Stimulated activated CD4-positive, alpha-beta T cell treated with anti-CD3 and anti-CD28 coated beads, Interleukin-1b, Interleukin-23, amount 100 ng/mL, for 4 hours (primary cell): ENCODE results near the gene ADCY4.
"Not testable (repeated sequence)": the region's sequence is repeated elsewhere in the genome, so short reads cannot be mapped to it uniquely, and the experiment has no call there.

Source experiments
- DNase-seq, 2 donors: peaks; one replicate each; pipeline ENCODE4 v3.0.0-alpha.2; 2020; ENCODE audit warnings: low read depth in 2 of 2

The ADCY4 gene

GRCh38 chr14:24334431-24335291 is at the start of gene ADCY4:
TSS of gene ADCY4 (minus strand) at chr14:24335071. CDS start at chr14:24334652, 419 bp downstream.
- peak in 1 of 2 donors; percentile 30 for DNase-seq

- DNase-seq, result no peak
Observed at GRCh38 chr14:24384169-24384568, 49.3 kb upstream of the ADCY4 start.

- no peak for DNase-seq
Observed at GRCh38 chr14:24382064-24382371, 47.1 kb upstream of the ADCY4 start.

- no peak for DNase-seq
Observed at GRCh38 chr14:24381363-24382063, 46.6 kb upstream of the ADCY4 start.

- DNase-seq, result no peak
Observed at GRCh38 chr14:24379907-24380730, 45.2 kb upstream of the ADCY4 start.

DNA sequence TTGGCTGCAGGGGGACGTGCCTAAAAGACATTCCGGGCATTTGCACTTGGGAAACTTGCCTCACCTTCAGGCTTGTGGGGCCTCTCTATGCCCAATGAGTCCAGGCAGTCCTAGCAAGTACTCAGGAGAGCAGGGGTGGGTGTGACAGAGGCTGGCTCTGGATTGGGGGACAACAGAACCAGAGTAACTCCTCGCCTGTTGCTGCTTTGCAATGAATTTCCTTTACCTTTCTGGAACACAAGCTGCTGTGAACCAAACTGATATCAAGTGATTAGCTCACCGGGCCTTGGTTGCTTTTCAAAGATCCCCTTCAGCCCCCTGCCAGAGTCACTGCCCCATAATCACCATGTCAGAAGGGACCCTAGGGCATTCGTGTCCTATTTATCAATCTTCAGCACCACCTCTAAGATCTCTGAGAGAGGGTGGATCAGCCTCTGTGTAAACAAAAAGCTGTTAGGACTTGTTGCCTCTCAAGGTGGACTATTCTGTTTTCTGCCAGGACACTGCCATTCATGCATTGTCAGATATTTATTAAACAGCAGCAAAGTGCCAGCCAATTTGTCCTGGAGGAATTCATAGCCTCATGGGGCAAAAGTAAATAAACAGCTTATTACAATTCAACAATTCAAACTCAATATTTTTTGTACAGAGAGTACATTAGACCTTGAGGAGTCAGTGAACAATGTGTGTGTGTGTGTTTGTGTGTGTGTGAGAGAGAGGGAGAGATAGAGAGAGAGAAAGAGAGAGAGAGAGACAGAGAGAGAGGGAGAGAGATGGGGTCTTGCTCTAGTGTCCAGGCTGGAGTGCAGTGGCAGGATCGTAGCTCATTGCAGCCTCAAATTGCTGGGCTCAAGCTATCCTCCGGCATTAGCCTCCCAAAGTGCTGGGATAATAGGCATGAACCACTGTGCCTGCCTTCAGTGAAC is 44.4 kb upstream of the ADCY4 start:
- DNase-seq, result no peak

GRCh38 chr14:24378327-24378726 is 43.5 kb upstream of the ADCY4 start:
- no peak for DNase-seq

GRCh38 chr14:24377657-24378056 is 42.8 kb upstream of the ADCY4 start:
- DNase-seq, result no peak

- DNase-seq, result no peak
Observed at GRCh38 chr14:24377126-24377525, 42.3 kb upstream of the ADCY4 start.

GRCh38 chr14:24376448-24377070 is 41.7 kb upstream of the ADCY4 start:
- no peak for DNase-seq

- DNase-seq, result no peak
Observed at GRCh38 chr14:24372701-24373416, 38.0 kb upstream of the ADCY4 start.

DNA sequence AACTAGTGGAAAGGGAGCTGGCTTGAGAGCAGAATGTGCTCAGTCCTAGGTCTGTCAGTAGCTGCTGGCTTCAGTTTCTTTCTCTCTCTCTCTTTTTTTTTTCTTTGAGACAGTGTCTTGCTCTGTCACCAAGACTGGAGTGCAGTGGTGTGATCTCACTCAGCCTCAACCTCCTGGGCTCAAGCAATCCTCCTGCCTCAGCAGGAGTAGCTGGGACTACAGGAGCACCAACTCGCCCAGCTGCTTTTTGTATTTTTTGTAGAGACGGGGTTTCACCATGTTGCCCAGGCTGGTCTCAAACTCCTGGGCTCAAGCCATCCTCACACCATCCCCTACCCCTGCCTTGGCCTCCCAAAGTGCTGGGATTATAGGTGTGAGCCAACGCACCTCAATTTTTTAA is 36.7 kb upstream of the ADCY4 start:
- not testable (repeated sequence) for DNase-seq

DNA sequence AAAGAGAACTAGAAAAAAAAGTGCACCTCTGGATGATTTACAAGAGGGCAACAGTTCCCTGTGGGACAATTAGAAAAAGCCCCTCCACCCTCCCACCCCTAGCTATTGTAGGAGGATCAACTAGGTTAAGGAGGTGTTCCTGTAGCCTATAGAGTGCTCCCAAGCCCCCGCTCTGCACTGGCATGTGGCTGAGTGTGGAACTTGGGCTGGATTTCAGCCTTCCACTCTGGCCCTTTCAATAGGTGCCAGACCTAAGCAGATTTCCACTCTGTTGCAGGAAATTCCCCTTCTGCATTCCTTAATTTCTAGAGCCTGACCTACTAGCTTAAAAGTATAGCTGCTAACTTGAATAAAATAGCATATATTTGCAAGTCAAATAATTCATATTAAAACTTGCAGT is 35.9 kb upstream of the ADCY4 start:
- DNase-seq, result no peak

- no peak for DNase-seq
Observed at GRCh38 chr14:24369907-24370687, 35.2 kb upstream of the ADCY4 start.

DNA sequence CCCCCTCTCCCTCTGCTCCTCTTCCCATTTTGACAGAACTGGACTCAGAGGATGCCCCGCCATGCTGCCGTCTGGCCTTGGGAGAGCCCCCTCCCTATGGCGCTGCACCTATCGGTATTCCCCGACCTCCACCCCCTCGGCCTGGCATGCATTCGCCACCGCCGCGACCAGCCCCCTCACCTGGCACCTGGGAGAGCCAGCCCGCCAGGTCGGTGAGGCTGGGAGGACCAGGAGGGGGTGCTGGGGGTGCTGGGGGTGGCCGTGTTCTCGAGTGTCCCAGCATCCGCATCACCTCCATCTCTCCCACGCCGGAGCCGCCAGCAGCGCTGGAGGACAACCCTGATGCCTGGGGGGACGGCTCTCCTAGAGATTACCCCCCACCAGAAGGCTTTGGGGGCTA is 34.6 kb upstream of the ADCY4 start:
- no peak for DNase-seq

- no peak for DNase-seq
Observed at GRCh38 chr14:24368562-24369252, 33.8 kb upstream of the ADCY4 start.

GRCh38 chr14:24368212-24368561 is 33.3 kb upstream of the ADCY4 start:
- DNase-seq, result no peak

GRCh38 chr14:24367514-24368211 is 32.8 kb upstream of the ADCY4 start, which contains the start of gene NFATC4:
TSS of gene NFATC4 (plus strand) at chr14:24368184. CDS start at chr14:24368341, 157 bp downstream.
- no peak for DNase-seq
